SH-SY5Y (cell line): ENCODE measurements around the gene SAMM50.

ENCODE experiments used
- GATA2 ChIP-seq: IDR thresholded peaks from 2 replicates; pipeline ENCODE4 v1.6.1; 2011; ENCODE audit warnings: mild to moderate bottlenecking, low read depth, low read length
- GATA3 ChIP-seq: IDR thresholded peaks from 2 replicates; pipeline ENCODE4 v1.6.1; 2011; ENCODE audit warnings: low read depth, mild to moderate bottlenecking, low read length, moderate library complexity

GRCh38 chr22:44026066-44026629 is 70.9 kb downstream of the SAMM50 start:
- TF ChIP-seq GATA2 = no peak
- no peak for TF ChIP-seq GATA3
